Endodermal cell (in vitro differentiated cells): ENCODE measurements around the gene POLD2. TPM values are rescaled to one million over a fixed set of nuclear protein-coding genes. Genes with fewer than 3 reads are reported as not detected.
A peak's percentile ranks its signal among the peaks of the same experiment; 100 is the strongest.

ENCODE experiments used
- DNase-seq: peaks from one replicate; pipeline ENCODE4 v3.0.0-alpha.2; 2017
- H3K27ac ChIP-seq: 2 replicates; pipeline ENCODE4 v1.5.1; 2013; ENCODE audit warnings: mild to moderate bottlenecking, low read depth, low read length, moderate library complexity
- H3K27me3 ChIP-seq: 2 replicates; pipeline ENCODE4 v1.6.1; 2013; ENCODE audit warnings: mild to moderate bottlenecking, low read length, moderate library complexity; ENCODE audit not compliant: insufficient read depth, control insufficient read depth, poor library complexity, severe bottlenecking
- H3K36me3 ChIP-seq: 2 replicates; pipeline ENCODE4 v1.7.0; 2013; ENCODE audit warnings: mild to moderate bottlenecking, low read length, moderate library complexity; ENCODE audit not compliant: control insufficient read depth, insufficient read depth
- H3K4me1 ChIP-seq: one replicate; pipeline ENCODE4 v1.7.0; 2013; ENCODE audit warnings: low read length; ENCODE audit not compliant: control insufficient read depth, insufficient read depth
- H3K4me3 ChIP-seq: 2 replicates; pipeline ENCODE4 v1.5.1; 2013; ENCODE audit warnings: mild to moderate bottlenecking, low read length, moderate library complexity
- H3K9ac ChIP-seq: 2 replicates; pipeline ENCODE4 v1.6.1; 2013; ENCODE audit warnings: mild to moderate bottlenecking, low read length, moderate library complexity; ENCODE audit not compliant: poor library complexity, severe bottlenecking; ENCODE audit errors: extremely low read depth
- H3K9me3 ChIP-seq: 2 replicates; pipeline ENCODE4 v1.6.1; 2013; ENCODE audit warnings: mild to moderate bottlenecking, low read length, moderate library complexity; ENCODE audit not compliant: control insufficient read depth
- H3K27ac Mint-ChIP-seq: 2 replicates; pipeline ENCODE4 v1.8.0; 2020; ENCODE audit warnings: mixed read lengths
- H3K27me3 Mint-ChIP-seq: 2 replicates; pipeline ENCODE4 v1.8.0; 2021; ENCODE audit warnings: mild to moderate bottlenecking, mixed read lengths; ENCODE audit not compliant: insufficient read depth
- H3K36me3 Mint-ChIP-seq: 2 replicates; pipeline ENCODE4 v1.8.0; 2020; ENCODE audit warnings: low read depth, mixed read lengths
- H3K4me1 Mint-ChIP-seq: 2 replicates; pipeline ENCODE4 v1.8.0; 2020; ENCODE audit warnings: mixed read lengths
- H3K4me3 Mint-ChIP-seq: 2 replicates; pipeline ENCODE4 v1.8.0; 2020; ENCODE audit warnings: mild to moderate bottlenecking, moderate library complexity, mixed read lengths
- H3K9me3 Mint-ChIP-seq: 2 replicates; pipeline ENCODE4 v1.8.0; 2020; ENCODE audit warnings: mild to moderate bottlenecking, mixed read lengths
- CTCF ChIP-seq: fragments of 200-600 bp; sonication (generic); conservative IDR thresholded peaks from 2 replicates; pipeline ENCODE4 v1.5.0; 2021; ENCODE audit warnings: antibody characterized with exemption, mild to moderate bottlenecking
- WGBS, 2 experiments: methylation state at CpG; one replicate each; pipeline versions ENCODE4 v1.1.5 to v1.1.7; 2013; ENCODE audit warnings: missing lambda C conversion rate in 2 of 2, mixed read lengths in 1 of 2; ENCODE audit not compliant: insufficient coverage in 1 of 2, insufficient read length in 1 of 2; 5-methylcytosine and 5-hydroxymethylcytosine counted together
- microRNA-seq: library from miRNA; unstranded; fragments of <30 nt; microRNA quantifications from one replicate; pipeline ENCODE4 v1.2.0, GENCODE V29; 2020; ENCODE audit warnings: borderline microRNAs expressed
- total RNA-seq, 2 donors: library from RNA; stranded (reverse); fragmentation: NEBNext Ultra II Directional in 1 of 2; extraction: Animal tissue kit (Norgen Biotek cat#: 25700) in 1 of 2; gene quantifications; 2 replicates in 1 of 2; 3 replicates in 1 of 2; pipeline ENCODE4 v1.2.1, GENCODE V29; 2021

The POLD2 gene
- total RNA-seq, 2 donors from 2014 or later, result 127 to 141 TPM

GRCh38 chr7:44066111-44066460, 57.3 kb downstream of the POLD2 start:
- 67 to 80% methylated on average over 3 to 6 of the region's 6 CpGs for WGBS, 2 experiments
- DNase-seq, result no peak
- Histone ChIP-seq H3K4me3 (no peak overlapping the region), H3K9me3 (no peaks in the 10 kb centered on the region), H3K27ac (peak overlapping the region; percentile 69), H3K9ac (no peak overlapping the region), H3K4me1 (peaks cover 10% of the 10 kb centered on the region), H3K27me3 (peaks cover 10% of the 10 kb centered on the region), H3K36me3 (peaks cover 4% of the 10 kb centered on the region)
- peaks cover 3% of the 10 kb centered on the region for H3K4me1 Mint-ChIP-seq
- peaks cover 6% of the 10 kb centered on the region for H3K36me3 Mint-ChIP-seq
- H3K27me3 Mint-ChIP-seq, result peaks cover 23% of the 10 kb centered on the region
- H3K27ac Mint-ChIP-seq, result no peak overlapping the region
- TF ChIP-seq CTCF, result no peak
- H3K9me3 Mint-ChIP-seq, result no peaks in the 10 kb centered on the region
- H3K4me3 Mint-ChIP-seq, result no peak overlapping the region

- no peak within 1 kb of the TSS for H3K4me3 ChIP-seq
- no peaks in the 10 kb centered on the region for H3K9me3 ChIP-seq
- Mint-ChIP-seq H3K9me3 (no peaks in the 10 kb centered on the region), H3K4me1 (peaks cover 3% of the 10 kb centered on the region), H3K4me3 (no peak within 1 kb of the TSS), H3K36me3 (peaks cover 6% of the 10 kb centered on the region), H3K27me3 (peaks cover 23% of the 10 kb centered on the region), H3K27ac (no peak within 1 kb of the TSS)
- TF ChIP-seq CTCF, result no peak
- peaks cover 10% of the 10 kb centered on the region for H3K27me3 ChIP-seq
- peaks cover 8% of the 10 kb centered on the region for H3K36me3 ChIP-seq
- no peak within 1 kb of the TSS for H3K9ac ChIP-seq
- peak; percentile 85 for DNase-seq
- H3K27ac ChIP-seq, result peak within 1 kb of the TSS; percentile 69
- H3K4me1 ChIP-seq, result peaks cover 10% of the 10 kb centered on the region
- 53 to 68% methylated on average over 10 to 14 of the region's 14 CpGs for WGBS, 2 experiments
These were observed 57.8 kb downstream of the POLD2 start, which contains the start of gene PGAM2 for GRCh38 chr7:44065431-44066110. PGAM2 (minus strand) TSS chr7:44065567; CDS start chr7:44065529, 38 bp downstream.

GRCh38 chr7:44064791-44065430, 58.4 kb downstream of the POLD2 start:
- Histone ChIP-seq H3K4me3 (no peak overlapping the region), H3K27me3 (peaks cover 10% of the 10 kb centered on the region), H3K36me3 (peaks cover 11% of the 10 kb centered on the region), H3K27ac (no peak overlapping the region), H3K9me3 (no peaks in the 10 kb centered on the region), H3K4me1 (peaks cover 10% of the 10 kb centered on the region), H3K9ac (no peak overlapping the region)
- H3K27me3 Mint-ChIP-seq, result peaks cover 23% of the 10 kb centered on the region
- H3K27ac Mint-ChIP-seq, result no peak overlapping the region
- H3K4me3 Mint-ChIP-seq, result no peak overlapping the region
- peaks cover 3% of the 10 kb centered on the region for H3K4me1 Mint-ChIP-seq
- H3K9me3 Mint-ChIP-seq, result no peaks in the 10 kb centered on the region
- peaks cover 13% of the 10 kb centered on the region for H3K36me3 Mint-ChIP-seq
- no peak for DNase-seq
- WGBS, 2 experiments, result 82 to 92% methylated on average over 26 to 33 of the region's 33 CpGs
- TF ChIP-seq CTCF, result no peak

Small RNA genes lying within 50 kb of the gene (microRNA-seq; reads per million reads assigned to microRNA genes)
- not detected for gene MIR6838

Other genes with a start within 250 kb of the POLD2 start
- gene URGCP, start 217.0 kb downstream of the POLD2 start, total RNA-seq, result 10 to 100 TPM; 23.2 to 23.8 TPM
- 10 to 100 TPM in 1 of 2 donors, 1 to 10 TPM in 1; 10.0 to 10.7 TPM for gene UBE2D4, start 197.1 kb downstream of the POLD2 start, total RNA-seq
- gene SPDYE1, start 125.7 kb downstream of the POLD2 start, total RNA-seq, result under 1 TPM in 1 of 2 donors, not detected in 1; 0.15 TPM
- gene DBNL, start 78.8 kb downstream of the POLD2 start, total RNA-seq, result 10 to 100 TPM; 47.0 to 50.9 TPM
- gene PGAM2, start 58.0 kb downstream of the POLD2 start, total RNA-seq, result 1 to 10 TPM; 1.2 to 1.3 TPM
- 10 to 100 TPM; 23.6 to 27.0 TPM for gene POLM, start 41.0 kb downstream of the POLD2 start, total RNA-seq
- 10 to 100 TPM; 55.2 to 65.8 TPM for gene AEBP1, start 19.2 kb downstream of the POLD2 start, total RNA-seq
- 100 to 1,000 TPM; 115 to 120 TPM for gene MYL7, start 17.8 kb upstream of the POLD2 start, total RNA-seq
- under 1 TPM; 0.29 to 0.48 TPM for gene GCK, start 65.9 kb upstream of the POLD2 start, total RNA-seq
- 100 to 1,000 TPM in 1 of 2 donors, 10 to 100 TPM in 1; 96.2 to 101 TPM for gene YKT6, start 77.4 kb upstream of the POLD2 start, total RNA-seq
- under 1 TPM in 1 of 2 donors, not detected in 1; 0.26 TPM for gene CAMK2B, start 202.0 kb upstream of the POLD2 start, total RNA-seq